Measurements from ENCODE around the gene STK38.

STK38 gene

GRCh38 chr6:36539814-36540568 lies 7.3 kb downstream of the STK38 start:
- no peaks in the 10 kb centered on the region for H3K27me3 ChIP-seq (ENCODE audit: low read depth, low read length)
- peaks cover 4 to 23% of the 10 kb centered on the region in 2 donors for H3K4me1 ChIP-seq (ENCODE audit: control insufficient read depth in 1 of 2, insufficient read depth in 2 of 2, low read length in 2 of 2)
- no peak overlapping the region for H3K4me3 ChIP-seq (ENCODE audit: low read depth in 1 of 2, low read length in 2 of 2)
- H3K9me3 ChIP-seq (ENCODE audit: control insufficient read depth in 1 of 2, low read length in 2 of 2), result no peaks in the 10 kb centered on the region
- no peak overlapping the region for H3K27ac ChIP-seq (ENCODE audit: low read length)
- peaks cover 19 to 20% of the 10 kb centered on the region in 2 donors for H3K36me3 ChIP-seq (ENCODE audit: control insufficient read depth in 1 of 2, insufficient read depth in 2 of 2, low read length in 2 of 2)

- Histone ChIP-seq H3K4me1 (ENCODE audit: control insufficient read depth in 1 of 2, insufficient read depth in 2 of 2, low read length in 2 of 2) (peaks cover 0 to 4% of the 10 kb centered on the region in 2 donors), H3K27ac (ENCODE audit: low read length) (no peak overlapping the region), H3K9me3 (ENCODE audit: control insufficient read depth in 1 of 2, low read length in 2 of 2) (no peaks in the 10 kb centered on the region), H3K27me3 (ENCODE audit: low read depth, low read length) (no peaks in the 10 kb centered on the region), H3K36me3 (ENCODE audit: control insufficient read depth in 1 of 2, insufficient read depth in 2 of 2, low read length in 2 of 2) (peaks cover 19 to 20% of the 10 kb centered on the region in 2 donors), H3K4me3 (ENCODE audit: low read depth in 1 of 2, low read length in 2 of 2) (no peak overlapping the region)
Measured at GRCh38 chr6:36536873-36537547, 10.3 kb downstream of the STK38 start.

GRCh38 chr6:36533321-36533720 lies 14.0 kb downstream of the STK38 start:
- no peaks in the 10 kb centered on the region for H3K9me3 ChIP-seq (ENCODE audit: control insufficient read depth in 1 of 2, low read length in 2 of 2)
- no peak overlapping the region for H3K27ac ChIP-seq (ENCODE audit: low read length)
- no peaks in the 10 kb centered on the region for H3K27me3 ChIP-seq (ENCODE audit: low read depth, low read length)
- peaks cover 14 to 15% of the 10 kb centered on the region in 2 donors for H3K36me3 ChIP-seq (ENCODE audit: control insufficient read depth in 1 of 2, insufficient read depth in 2 of 2, low read length in 2 of 2)
- H3K4me1 ChIP-seq (ENCODE audit: control insufficient read depth in 1 of 2, insufficient read depth in 2 of 2, low read length in 2 of 2), result peaks cover 0 to 4% of the 10 kb centered on the region in 2 donors
- H3K4me3 ChIP-seq (ENCODE audit: low read depth in 1 of 2, low read length in 2 of 2), result no peak overlapping the region

- Histone ChIP-seq H3K4me3 (ENCODE audit: low read depth in 1 of 2, low read length in 2 of 2) (no peak overlapping the region), H3K36me3 (ENCODE audit: control insufficient read depth in 1 of 2, insufficient read depth in 2 of 2, low read length in 2 of 2) (peaks cover 24 to 38% of the 10 kb centered on the region in 2 donors), H3K9me3 (ENCODE audit: control insufficient read depth in 1 of 2, low read length in 2 of 2) (no peaks in the 10 kb centered on the region), H3K27ac (ENCODE audit: low read length) (no peak overlapping the region), H3K4me1 (ENCODE audit: control insufficient read depth in 1 of 2, insufficient read depth in 2 of 2, low read length in 2 of 2) (no peaks in the 10 kb centered on the region), H3K27me3 (ENCODE audit: low read depth, low read length) (no peaks in the 10 kb centered on the region)
Measured at GRCh38 chr6:36526066-36526465, 21.2 kb downstream of the STK38 start.

GRCh38 chr6:36525346-36525745 lies 21.9 kb downstream of the STK38 start:
- Histone ChIP-seq H3K36me3 (ENCODE audit: control insufficient read depth in 1 of 2, insufficient read depth in 2 of 2, low read length in 2 of 2) (peaks cover 30 to 46% of the 10 kb centered on the region in 2 donors), H3K27me3 (ENCODE audit: low read depth, low read length) (no peaks in the 10 kb centered on the region), H3K4me1 (ENCODE audit: control insufficient read depth in 1 of 2, insufficient read depth in 2 of 2, low read length in 2 of 2) (no peaks in the 10 kb centered on the region), H3K27ac (ENCODE audit: low read length) (no peak overlapping the region), H3K4me3 (ENCODE audit: low read depth in 1 of 2, low read length in 2 of 2) (no peak overlapping the region), H3K9me3 (ENCODE audit: control insufficient read depth in 1 of 2, low read length in 2 of 2) (no peaks in the 10 kb centered on the region)

GRCh38 chr6:36524871-36525270 lies 22.4 kb downstream of the STK38 start:
- Histone ChIP-seq H3K9me3 (ENCODE audit: control insufficient read depth in 1 of 2, low read length in 2 of 2) (no peaks in the 10 kb centered on the region), H3K4me3 (ENCODE audit: low read depth in 1 of 2, low read length in 2 of 2) (no peak overlapping the region), H3K27me3 (ENCODE audit: low read depth, low read length) (no peaks in the 10 kb centered on the region), H3K4me1 (ENCODE audit: control insufficient read depth in 1 of 2, insufficient read depth in 2 of 2, low read length in 2 of 2) (no peaks in the 10 kb centered on the region), H3K27ac (ENCODE audit: low read length) (no peak overlapping the region), H3K36me3 (ENCODE audit: control insufficient read depth in 1 of 2, insufficient read depth in 2 of 2, low read length in 2 of 2) (peaks cover 33 to 49% of the 10 kb centered on the region in 2 donors)

- Histone ChIP-seq H3K27ac (ENCODE audit: low read length) (no peak overlapping the region), H3K4me1 (ENCODE audit: control insufficient read depth in 1 of 2, insufficient read depth in 2 of 2, low read length in 2 of 2) (no peaks in the 10 kb centered on the region), H3K4me3 (ENCODE audit: low read depth in 1 of 2, low read length in 2 of 2) (no peak overlapping the region), H3K27me3 (ENCODE audit: low read depth, low read length) (no peaks in the 10 kb centered on the region), H3K36me3 (ENCODE audit: control insufficient read depth in 1 of 2, insufficient read depth in 2 of 2, low read length in 2 of 2) (peaks cover 36 to 57% of the 10 kb centered on the region in 2 donors), H3K9me3 (ENCODE audit: control insufficient read depth in 1 of 2, low read length in 2 of 2) (no peaks in the 10 kb centered on the region)
Measured at GRCh38 chr6:36523936-36524499, 23.3 kb downstream of the STK38 start.

- Histone ChIP-seq H3K36me3 (ENCODE audit: control insufficient read depth in 1 of 2, insufficient read depth in 2 of 2, low read length in 2 of 2) (peaks cover 41 to 62% of the 10 kb centered on the region in 2 donors), H3K4me3 (ENCODE audit: low read depth in 1 of 2, low read length in 2 of 2) (no peak overlapping the region), H3K4me1 (ENCODE audit: control insufficient read depth in 1 of 2, insufficient read depth in 2 of 2, low read length in 2 of 2) (no peaks in the 10 kb centered on the region), H3K27me3 (ENCODE audit: low read depth, low read length) (no peaks in the 10 kb centered on the region), H3K9me3 (ENCODE audit: control insufficient read depth in 1 of 2, low read length in 2 of 2) (no peaks in the 10 kb centered on the region), H3K27ac (ENCODE audit: low read length) (no peak overlapping the region)
Measured at GRCh38 chr6:36523451-36523850, 23.8 kb downstream of the STK38 start.

- H3K27me3 ChIP-seq (ENCODE audit: low read depth, low read length), result no peaks in the 10 kb centered on the region
- H3K27ac ChIP-seq (ENCODE audit: low read length), result no peak overlapping the region
- H3K9me3 ChIP-seq (ENCODE audit: control insufficient read depth in 1 of 2, low read length in 2 of 2), result no peaks in the 10 kb centered on the region
- H3K4me1 ChIP-seq (ENCODE audit: control insufficient read depth in 1 of 2, insufficient read depth in 2 of 2, low read length in 2 of 2), result no peaks in the 10 kb centered on the region
- H3K36me3 ChIP-seq (ENCODE audit: control insufficient read depth in 1 of 2, insufficient read depth in 2 of 2, low read length in 2 of 2), result peaks cover 56 to 65% of the 10 kb centered on the region in 2 donors
- H3K4me3 ChIP-seq (ENCODE audit: low read depth in 1 of 2, low read length in 2 of 2), result no peak overlapping the region
Measured at GRCh38 chr6:36519352-36519751, 27.9 kb downstream of the STK38 start.

- Histone ChIP-seq H3K4me3 (ENCODE audit: low read depth in 1 of 2, low read length in 2 of 2) (no peak overlapping the region), H3K4me1 (ENCODE audit: control insufficient read depth in 1 of 2, insufficient read depth in 2 of 2, low read length in 2 of 2) (no peaks in the 10 kb centered on the region), H3K36me3 (ENCODE audit: control insufficient read depth in 1 of 2, insufficient read depth in 2 of 2, low read length in 2 of 2) (peaks cover 49 to 56% of the 10 kb centered on the region in 2 donors), H3K27ac (ENCODE audit: low read length) (no peak overlapping the region), H3K27me3 (ENCODE audit: low read depth, low read length) (no peaks in the 10 kb centered on the region), H3K9me3 (ENCODE audit: control insufficient read depth in 1 of 2, low read length in 2 of 2) (no peaks in the 10 kb centered on the region)
Measured at GRCh38 chr6:36517408-36517807, 29.9 kb downstream of the STK38 start.

GRCh38 chr6:36516988-36517387 lies 30.3 kb downstream of the STK38 start:
- Histone ChIP-seq H3K4me3 (ENCODE audit: low read depth in 1 of 2, low read length in 2 of 2) (no peak overlapping the region), H3K9me3 (ENCODE audit: control insufficient read depth in 1 of 2, low read length in 2 of 2) (no peaks in the 10 kb centered on the region), H3K4me1 (ENCODE audit: control insufficient read depth in 1 of 2, insufficient read depth in 2 of 2, low read length in 2 of 2) (no peaks in the 10 kb centered on the region), H3K27ac (ENCODE audit: low read length) (no peak overlapping the region), H3K36me3 (ENCODE audit: control insufficient read depth in 1 of 2, insufficient read depth in 2 of 2, low read length in 2 of 2) (peaks cover 51 to 52% of the 10 kb centered on the region in 2 donors), H3K27me3 (ENCODE audit: low read depth, low read length) (no peaks in the 10 kb centered on the region)

Measured in muscle layer of duodenum (tissue), 2 donors.